ENCODE measurements around the gene TTC19.

TTC19 gene

DNA sequence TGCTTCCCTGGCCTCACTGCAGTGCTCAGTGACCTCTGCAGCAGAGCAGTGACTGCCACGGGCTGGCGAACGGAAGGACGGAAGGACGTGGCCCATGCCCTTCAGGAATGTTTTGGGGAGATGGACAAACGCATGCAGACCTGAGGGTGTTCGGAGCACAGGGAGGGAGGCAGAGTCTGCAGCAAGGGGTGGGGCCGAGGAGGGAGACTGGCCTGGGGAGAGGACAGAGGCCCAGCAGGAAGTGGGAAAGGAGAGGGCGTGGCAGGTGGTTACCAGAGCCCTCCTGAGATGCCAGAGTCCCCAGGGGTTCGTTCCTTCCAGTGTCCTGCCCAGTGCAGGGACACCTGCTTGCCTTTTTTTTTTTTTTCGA lies 32.8 kb upstream of the TTC19 start:
- H3K27ac ChIP-seq (ENCODE audit: poor library complexity, severe bottlenecking), result peak overlapping the region; percentile 89
- no peaks in the 10 kb centered on the region for H3K9me3 ChIP-seq (ENCODE audit: severe bottlenecking)
- H3K36me3 ChIP-seq (ENCODE audit: low read depth), result peaks cover 12% of the 10 kb centered on the region
- H3K4me1 ChIP-seq (ENCODE audit: insufficient read depth, poor library complexity, severe bottlenecking), result peaks cover 45% of the 10 kb centered on the region
- no peaks in the 10 kb centered on the region for H3K27me3 ChIP-seq (ENCODE audit: insufficient read depth, poor library complexity, severe bottlenecking)
- no peak for DNase-seq (ENCODE audit: low spot score)
- peak; percentile 7; the same call in 1 of the 3 replicates for ATAC-seq (ENCODE audit: low read depth)
- no peak overlapping the region for H3K4me3 ChIP-seq (ENCODE audit: severe bottlenecking)
- TF ChIP-seq, protein P1, sequence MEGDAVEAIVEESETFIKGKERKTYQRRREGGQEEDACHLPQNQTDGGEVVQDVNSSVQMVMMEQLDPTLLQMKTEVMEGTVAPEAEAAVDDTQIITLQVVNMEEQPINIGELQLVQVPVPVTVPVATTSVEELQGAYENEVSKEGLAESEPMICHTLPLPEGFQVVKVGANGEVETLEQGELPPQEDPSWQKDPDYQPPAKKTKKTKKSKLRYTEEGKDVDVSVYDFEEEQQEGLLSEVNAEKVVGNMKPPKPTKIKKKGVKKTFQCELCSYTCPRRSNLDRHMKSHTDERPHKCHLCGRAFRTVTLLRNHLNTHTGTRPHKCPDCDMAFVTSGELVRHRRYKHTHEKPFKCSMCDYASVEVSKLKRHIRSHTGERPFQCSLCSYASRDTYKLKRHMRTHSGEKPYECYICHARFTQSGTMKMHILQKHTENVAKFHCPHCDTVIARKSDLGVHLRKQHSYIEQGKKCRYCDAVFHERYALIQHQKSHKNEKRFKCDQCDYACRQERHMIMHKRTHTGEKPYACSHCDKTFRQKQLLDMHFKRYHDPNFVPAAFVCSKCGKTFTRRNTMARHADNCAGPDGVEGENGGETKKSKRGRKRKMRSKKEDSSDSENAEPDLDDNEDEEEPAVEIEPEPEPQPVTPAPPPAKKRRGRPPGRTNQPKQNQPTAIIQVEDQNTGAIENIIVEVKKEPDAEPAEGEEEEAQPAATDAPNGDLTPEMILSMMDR (IDR thresholded peaks at IDR 0.05; ENCODE audit: poor library complexity, severe bottlenecking), result no peak

DNA sequence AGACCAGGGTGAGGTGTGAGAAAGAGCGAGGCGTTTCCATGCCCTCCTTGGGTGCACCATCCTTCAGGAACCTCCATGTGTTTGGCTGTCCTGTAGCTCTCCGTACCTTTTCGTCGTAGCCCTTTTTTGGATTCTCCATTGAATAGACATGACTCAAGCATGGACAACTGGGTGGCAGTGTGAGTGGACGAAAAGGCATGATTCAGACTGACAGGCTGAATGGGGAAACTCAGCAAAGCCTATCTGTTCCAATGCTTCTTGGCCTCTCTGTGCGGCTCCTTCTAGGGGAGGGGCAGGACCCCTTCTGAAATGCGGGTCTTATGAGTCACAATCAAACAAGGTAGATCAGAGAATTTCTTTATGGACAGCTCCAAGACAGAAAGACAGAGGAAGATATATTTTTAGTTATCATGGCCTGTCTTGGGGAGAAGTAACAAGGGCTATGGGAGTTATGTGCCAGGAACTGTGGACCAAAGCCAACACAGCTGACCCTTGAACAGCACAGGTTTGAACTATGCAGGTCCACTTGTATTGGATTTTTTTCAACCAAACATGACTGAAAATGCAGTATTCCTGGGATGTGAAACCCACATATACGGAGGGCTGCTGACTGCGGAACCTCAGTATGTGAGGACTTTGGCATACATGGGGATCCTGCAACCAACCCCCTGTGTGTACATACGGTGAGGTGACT lies 31.8 kb upstream of the TTC19 start:
- ATAC-seq (ENCODE audit: low read depth) (no peak), DNase-seq (ENCODE audit: low spot score) (no peak)
- Histone ChIP-seq H3K4me3 (ENCODE audit: severe bottlenecking) (no peak overlapping the region), H3K27ac (ENCODE audit: poor library complexity, severe bottlenecking) (peak overlapping the region; percentile 89), H3K36me3 (ENCODE audit: low read depth) (peaks cover 20% of the 10 kb centered on the region), H3K27me3 (ENCODE audit: insufficient read depth, poor library complexity, severe bottlenecking) (no peaks in the 10 kb centered on the region), H3K4me1 (ENCODE audit: insufficient read depth, poor library complexity, severe bottlenecking) (peaks cover 44% of the 10 kb centered on the region), H3K9me3 (ENCODE audit: severe bottlenecking) (no peaks in the 10 kb centered on the region)
- TF ChIP-seq, protein P1 (IDR thresholded peaks at IDR 0.05; ENCODE audit: poor library complexity, severe bottlenecking), result no peak

DNA sequence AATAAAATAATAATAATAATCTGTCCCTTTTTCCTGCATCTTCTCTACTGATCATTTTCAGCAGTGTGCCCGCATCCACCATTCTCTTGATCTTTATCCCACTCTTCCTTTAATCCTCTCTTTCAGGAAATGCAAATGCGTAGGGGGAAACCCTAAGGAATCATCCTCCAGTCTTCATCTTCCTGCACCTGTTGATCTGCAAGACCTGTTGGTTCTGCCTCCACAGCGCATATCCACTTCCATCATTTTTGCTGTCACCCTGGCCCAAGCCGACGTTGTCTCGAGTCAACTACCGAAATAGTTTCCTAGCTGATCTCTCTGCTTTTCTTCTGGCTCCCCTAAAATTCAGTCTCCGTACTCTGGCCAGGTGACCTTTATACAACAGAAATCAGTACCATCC lies 30.2 kb upstream of the TTC19 start:
- DNase-seq (ENCODE audit: low spot score) (no peak), ATAC-seq (ENCODE audit: low read depth) (no peak)
- Histone ChIP-seq H3K36me3 (ENCODE audit: low read depth) (peaks cover 20% of the 10 kb centered on the region), H3K4me3 (ENCODE audit: severe bottlenecking) (no peak overlapping the region), H3K4me1 (ENCODE audit: insufficient read depth, poor library complexity, severe bottlenecking) (peaks cover 28% of the 10 kb centered on the region), H3K27ac (ENCODE audit: poor library complexity, severe bottlenecking) (no peak overlapping the region), H3K9me3 (ENCODE audit: severe bottlenecking) (no peaks in the 10 kb centered on the region), H3K27me3 (ENCODE audit: insufficient read depth, poor library complexity, severe bottlenecking) (no peaks in the 10 kb centered on the region)
- TF ChIP-seq, protein P1 (IDR thresholded peaks at IDR 0.05; ENCODE audit: poor library complexity, severe bottlenecking), result no peak

DNA sequence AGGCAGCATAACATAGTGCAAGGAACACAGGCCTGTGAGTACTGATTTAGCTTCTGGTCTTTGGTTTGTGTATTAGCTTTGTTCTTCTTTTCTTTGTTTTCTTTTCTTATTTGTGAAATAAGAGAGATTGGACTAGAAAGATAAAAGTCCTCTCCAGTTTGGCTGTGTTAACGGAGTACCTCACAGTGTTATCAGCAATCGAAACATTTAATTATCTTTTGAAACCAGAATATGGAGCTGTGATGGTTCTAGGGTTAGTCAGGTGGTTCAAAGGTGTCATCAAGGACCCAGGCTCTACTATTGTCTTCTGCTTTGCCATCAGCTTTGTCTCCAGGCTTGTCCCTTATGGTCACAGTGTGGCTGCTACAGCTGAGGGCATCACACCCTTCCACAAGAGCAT lies 29.1 kb upstream of the TTC19 start:
- no peak overlapping the region for H3K4me3 ChIP-seq (ENCODE audit: severe bottlenecking)
- DNase-seq (ENCODE audit: low spot score), result no peak
- no peak overlapping the region for H3K27ac ChIP-seq (ENCODE audit: poor library complexity, severe bottlenecking)
- H3K36me3 ChIP-seq (ENCODE audit: low read depth), result peaks cover 25% of the 10 kb centered on the region
- ATAC-seq (ENCODE audit: low read depth), result no peak
- peaks cover 23% of the 10 kb centered on the region for H3K4me1 ChIP-seq (ENCODE audit: insufficient read depth, poor library complexity, severe bottlenecking)
- no peaks in the 10 kb centered on the region for H3K9me3 ChIP-seq (ENCODE audit: severe bottlenecking)
- TF ChIP-seq, protein P1 (IDR thresholded peaks at IDR 0.05; ENCODE audit: poor library complexity, severe bottlenecking), result no peak
- H3K27me3 ChIP-seq (ENCODE audit: insufficient read depth, poor library complexity, severe bottlenecking), result no peaks in the 10 kb centered on the region

DNA sequence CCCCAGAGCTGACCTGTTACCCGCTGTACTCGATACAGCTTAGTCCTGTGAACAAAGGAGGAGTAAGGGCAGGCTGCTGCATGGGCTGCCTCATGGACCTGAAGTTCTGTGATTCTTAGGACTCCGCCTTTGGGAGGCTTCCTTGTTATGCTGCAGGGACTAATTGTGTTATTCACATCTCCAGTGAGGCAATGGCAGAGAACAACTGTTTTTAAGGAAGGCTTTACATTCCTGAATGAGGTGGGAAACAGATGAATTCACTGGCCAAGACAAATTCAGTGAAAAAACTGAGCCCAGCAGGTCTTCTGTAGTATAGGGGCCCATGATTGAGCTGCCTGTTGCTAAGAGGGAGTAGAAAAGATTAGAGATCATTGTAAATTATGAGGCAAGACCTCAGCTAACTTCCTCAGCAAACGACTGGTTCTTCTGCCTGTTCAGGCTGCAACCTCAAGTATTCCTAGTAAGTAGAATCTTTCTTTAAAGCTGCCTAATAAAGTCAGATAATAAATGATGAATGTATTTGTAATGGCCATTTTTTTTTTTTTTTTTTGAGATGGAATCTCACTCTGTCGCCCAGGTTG lies 28.4 kb upstream of the TTC19 start:
- no peak overlapping the region for H3K4me3 ChIP-seq (ENCODE audit: severe bottlenecking)
- TF ChIP-seq, protein P1 (IDR thresholded peaks at IDR 0.05; ENCODE audit: poor library complexity, severe bottlenecking), result no peak
- ATAC-seq (ENCODE audit: low read depth), result no peak
- H3K4me1 ChIP-seq (ENCODE audit: insufficient read depth, poor library complexity, severe bottlenecking), result peaks cover 17% of the 10 kb centered on the region
- no peaks in the 10 kb centered on the region for H3K27me3 ChIP-seq (ENCODE audit: insufficient read depth, poor library complexity, severe bottlenecking)
- peaks cover 28% of the 10 kb centered on the region for H3K36me3 ChIP-seq (ENCODE audit: low read depth)
- no peak for DNase-seq (ENCODE audit: low spot score)
- no peaks in the 10 kb centered on the region for H3K9me3 ChIP-seq (ENCODE audit: severe bottlenecking)
- H3K27ac ChIP-seq (ENCODE audit: poor library complexity, severe bottlenecking), result no peak overlapping the region
